ENCODE results near the gene COTL1. TPM values are rescaled to one million over a fixed set of nuclear protein-coding genes. Genes with fewer than 3 reads are reported as not detected.

COTL1 gene
- total RNA-seq, 1 donor from 2014 or later: 107 TPM

DNA sequence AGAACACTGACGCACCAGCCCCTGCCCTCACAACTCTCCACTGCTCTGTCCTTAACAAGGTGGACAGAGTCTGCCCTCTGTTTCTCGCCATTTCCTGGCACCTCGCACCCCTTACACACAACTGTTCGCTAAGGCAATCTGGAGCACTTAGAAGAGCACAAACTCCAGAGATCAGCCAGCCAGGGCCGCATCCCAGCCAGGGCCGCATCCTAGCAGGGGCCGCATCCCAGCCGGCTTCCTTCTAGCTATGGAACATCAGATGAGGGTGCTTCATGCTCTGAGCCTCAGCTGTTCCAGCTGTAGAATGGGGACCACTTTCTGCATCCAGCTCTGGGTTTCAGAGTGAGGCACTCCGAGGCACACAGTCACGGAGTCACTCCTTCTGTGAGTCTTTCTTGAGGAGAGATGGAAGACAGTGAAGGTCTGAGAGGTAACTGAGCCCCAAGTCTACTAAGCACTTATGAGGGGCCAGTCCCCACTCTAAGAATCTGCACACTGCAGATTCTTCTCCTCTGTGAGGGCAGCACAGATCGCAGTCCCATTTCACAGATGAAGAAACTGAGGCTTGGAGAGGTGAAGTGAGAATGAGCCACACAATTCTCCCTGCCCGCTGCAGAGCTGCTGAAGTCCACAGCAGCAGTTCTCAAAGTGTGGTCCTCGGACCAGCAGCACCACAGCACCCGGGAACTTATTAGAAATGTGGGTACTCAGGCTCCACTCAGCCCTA, 20.9 kb downstream of the COTL1 start:
- DNase-seq (ENCODE audit: low read depth in 2 of 2): no peak

DNA sequence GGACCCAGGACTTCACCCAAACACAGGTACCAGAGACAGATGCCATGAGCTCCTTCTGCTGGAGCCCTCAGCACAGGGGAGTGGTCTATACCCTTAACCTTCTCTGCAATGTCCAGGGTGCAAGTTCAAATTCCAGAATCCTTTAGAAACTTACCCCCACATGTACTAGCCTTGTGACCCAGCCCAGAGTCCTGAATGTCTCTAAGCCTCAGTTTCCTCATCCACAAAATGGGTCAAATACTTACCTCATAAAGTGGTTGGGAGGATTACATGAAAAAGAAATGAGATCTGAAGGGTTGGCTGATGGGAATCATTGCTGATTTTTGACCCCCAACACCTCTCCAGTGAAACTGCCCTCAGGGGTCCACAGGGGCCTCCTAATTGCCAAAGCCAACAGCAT, 21.7 kb downstream of the COTL1 start:
- no peak for DNase-seq (ENCODE audit: low read depth in 2 of 2)

DNA sequence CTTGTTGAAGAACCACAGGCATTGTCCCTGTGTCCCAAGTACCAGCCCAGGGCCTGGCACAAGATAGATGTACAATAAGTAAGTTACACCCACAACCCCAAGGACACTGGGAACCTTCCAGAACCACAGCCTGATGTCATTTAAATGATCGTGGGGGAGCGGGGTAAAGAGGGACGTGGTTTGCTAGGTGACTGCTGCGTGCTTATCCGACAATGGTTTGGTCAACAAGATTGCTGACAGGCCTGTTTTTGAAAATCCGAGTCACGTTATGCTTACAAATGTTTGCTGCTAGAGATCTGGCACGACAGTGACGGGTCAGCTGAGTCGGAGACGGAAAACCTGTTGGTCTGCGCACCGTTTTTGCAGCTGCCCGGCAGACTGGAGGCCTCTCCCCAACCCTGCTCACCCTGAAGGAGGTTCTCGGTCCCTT, 22.8 kb downstream of the COTL1 start:
- peak in 1 of 2 donors; percentile 57 for DNase-seq (ENCODE audit: low read depth in 2 of 2)

DNA sequence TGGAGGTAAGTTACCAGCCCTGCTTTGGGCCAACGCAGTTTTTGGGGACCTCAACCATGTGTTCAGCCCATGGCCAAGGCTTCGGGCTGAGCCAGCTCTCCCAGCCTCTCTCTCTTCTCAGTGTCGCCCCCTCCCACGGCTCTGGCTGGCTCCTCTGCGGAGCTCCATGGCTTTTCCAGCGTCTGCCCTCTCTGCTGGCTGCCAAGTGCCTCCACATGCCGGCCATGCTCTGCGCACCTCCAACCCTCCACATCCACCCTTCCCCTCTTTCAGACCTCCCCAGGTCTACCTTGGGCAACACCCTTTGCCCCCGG, 23.2 kb downstream of the COTL1 start:
- DNase-seq (ENCODE audit: low read depth in 2 of 2): no peak

DNA sequence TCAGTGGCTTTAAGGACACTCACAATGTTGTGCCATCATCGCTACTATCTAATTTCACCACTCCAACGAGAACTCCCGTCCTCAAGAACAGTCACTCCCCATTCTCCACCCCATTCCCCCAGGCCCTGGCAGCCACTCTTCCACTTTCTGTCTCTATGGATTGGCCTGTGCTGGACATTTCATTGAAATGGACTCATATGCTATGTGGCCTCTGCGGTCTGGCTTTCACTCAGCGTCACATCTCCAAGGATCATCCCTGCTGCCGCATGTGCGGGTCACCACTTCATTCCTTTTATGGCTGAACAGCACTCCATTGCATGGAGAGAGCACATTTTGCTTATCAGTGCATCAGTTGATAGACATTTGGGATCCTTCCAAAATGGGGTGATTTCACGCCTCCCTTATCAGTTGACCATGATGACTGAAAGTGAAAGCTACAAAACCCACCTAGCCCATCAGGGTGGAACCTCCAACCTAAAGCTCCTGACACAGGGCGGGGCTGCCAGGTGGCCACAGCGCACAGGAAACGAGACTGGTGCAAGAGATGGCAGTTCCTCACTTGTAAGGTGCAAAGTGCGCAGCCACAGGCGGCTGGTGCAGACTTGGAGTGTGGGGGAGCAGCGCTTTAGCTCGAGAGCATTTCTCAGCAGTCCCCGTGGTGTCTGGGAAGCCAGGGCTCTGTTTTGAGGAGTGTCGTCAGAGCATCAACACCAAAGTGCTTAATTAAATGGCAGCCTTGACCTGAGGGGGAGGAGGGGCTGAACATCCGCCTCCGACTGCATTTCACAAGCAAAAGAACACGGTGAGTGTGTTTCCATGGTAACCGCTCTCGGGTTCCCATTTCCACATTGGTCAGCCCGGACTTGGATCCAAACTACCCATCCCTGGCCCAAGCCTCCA, 23.8 kb downstream of the COTL1 start:
- no peak for DNase-seq (ENCODE audit: low read depth in 2 of 2)

DNA sequence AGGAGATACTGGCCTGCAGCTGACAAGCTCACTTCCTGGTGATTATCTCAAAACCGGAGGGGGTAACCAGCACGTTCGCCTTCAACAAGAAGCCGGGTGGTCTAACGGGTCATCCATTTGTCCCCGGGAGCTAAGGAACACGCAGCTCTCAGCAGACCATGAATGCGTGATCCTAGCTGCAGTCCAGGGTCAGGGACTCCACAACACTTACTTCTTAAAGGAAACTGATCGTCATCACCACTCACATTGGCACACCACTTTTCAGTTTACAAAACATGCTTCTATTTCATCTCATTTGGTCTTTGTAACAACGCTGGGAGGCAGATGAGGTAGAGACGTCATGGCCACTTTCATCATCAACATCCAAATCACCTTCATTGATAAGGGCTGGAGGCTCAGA, 25.2 kb downstream of the COTL1 start:
- DNase-seq (ENCODE audit: low read depth in 2 of 2): no peak

DNA sequence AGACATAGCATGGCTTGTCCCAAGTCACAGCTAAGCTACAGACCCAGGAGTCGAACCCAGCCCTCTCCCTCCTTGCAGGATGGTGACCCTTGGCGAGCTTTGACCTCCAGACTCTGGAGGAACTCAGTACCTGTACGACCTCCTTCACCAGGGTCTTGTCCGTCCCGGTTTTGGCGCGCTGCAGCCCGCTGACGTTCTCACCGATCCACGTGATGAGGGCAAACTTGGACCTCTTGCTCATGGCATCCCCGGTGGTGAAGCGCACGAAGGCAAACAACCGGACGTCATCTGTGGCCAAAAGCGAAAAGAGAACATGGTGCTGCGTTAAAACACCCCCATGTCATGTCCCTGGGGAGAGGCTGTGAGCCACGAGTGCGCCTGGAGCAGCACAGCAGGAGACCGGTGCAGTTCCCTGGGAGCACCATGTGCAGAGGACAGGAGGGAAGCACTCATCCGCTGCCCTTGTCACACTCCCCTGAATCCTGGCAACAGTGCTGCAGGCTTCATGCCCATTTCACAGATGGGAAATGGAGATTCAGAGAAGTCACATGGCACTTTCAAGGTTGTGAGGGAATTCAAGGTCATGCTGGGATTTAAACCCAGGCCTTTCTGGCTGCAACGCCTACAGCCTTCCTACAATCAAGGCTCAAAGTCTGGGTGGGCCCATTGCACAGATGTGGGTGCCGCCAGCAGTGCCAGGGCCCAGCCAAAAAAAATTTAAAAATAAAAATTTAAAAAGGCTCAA, 27.7 kb downstream of the COTL1 start:
- DNase-seq (ENCODE audit: low read depth in 2 of 2): no peak

DNA sequence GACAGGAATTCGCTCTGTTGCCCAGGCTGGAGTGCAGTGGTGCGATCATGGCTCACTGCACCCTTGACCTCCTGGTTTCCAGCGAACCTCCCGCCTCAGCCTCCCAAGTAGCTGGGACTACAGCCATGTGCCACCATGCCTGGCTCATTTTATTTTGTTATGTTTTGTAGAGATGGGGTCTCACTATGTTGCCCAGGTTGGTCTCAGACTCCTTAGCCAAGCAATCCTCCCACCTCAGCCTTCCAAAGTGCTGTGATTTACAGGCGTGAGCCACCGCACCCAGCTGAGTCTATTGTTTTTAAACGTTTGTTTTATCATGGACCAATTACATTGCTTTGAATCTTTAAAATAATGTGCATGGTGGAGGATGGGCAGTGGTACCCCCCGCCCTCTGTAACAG, 28.9 kb downstream of the COTL1 start:
- DNase-seq (ENCODE audit: low read depth in 2 of 2): no peak

DNA sequence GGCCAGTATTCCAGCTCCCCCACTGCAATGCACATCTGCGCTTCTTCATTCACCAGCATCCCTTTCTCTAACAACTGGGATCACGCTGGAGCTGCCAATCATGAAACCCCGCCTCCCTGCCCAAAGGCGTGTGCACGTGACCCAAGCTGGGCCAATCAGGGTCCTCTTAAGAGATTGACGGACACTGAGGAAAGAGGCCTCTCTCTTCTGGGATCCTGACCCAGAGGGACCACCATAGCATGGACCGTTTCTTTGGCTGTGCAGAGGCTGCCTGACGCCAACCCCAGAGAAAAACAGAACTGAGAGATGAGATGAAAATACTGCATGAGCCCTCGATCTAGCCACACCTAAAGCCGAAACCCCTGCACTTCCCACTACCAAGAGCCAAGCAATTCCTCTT, 32.0 kb downstream of the COTL1 start:
- DNase-seq (ENCODE audit: low read depth in 2 of 2): peak in 1 of 2 donors; percentile 17

DNA sequence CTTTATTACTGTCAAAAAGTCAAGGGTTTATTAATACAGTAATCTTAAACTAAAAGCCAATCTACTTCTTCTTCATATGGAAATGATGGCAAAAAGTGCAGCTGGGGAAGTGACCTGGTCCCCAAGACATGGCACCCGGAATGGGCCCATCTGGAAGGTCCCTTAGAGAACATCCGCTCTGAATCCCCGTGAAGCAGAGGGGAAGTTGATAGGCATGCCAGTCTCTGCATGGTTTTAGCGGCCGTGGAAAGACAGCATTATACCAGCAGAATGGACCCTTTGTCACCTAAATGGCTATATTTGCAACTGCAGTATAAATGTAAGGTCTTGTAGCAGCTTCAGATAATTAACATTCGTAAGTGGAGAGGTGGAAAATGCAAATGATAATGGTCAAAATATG, 32.4 kb downstream of the COTL1 start:
- DNase-seq (ENCODE audit: low read depth in 2 of 2): no peak

DNA sequence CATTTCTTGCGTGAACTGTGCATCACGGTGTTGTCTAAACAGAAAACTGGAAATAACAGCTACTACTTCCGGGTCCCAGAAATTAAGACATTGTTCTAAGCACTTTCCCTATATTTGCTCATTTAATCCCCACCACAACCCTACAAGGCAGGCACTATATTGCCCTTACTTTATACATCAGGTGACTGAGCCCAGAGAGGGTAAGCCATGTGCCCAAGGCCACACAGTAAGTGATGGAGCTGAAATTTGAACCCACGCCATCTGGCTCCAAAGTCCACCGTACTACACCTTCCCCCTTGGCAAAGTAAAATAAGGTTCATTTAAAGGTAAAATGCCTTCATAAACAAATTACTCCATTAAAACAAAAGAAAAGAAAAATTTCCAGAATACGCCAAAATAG, 33.2 kb downstream of the COTL1 start:
- no peak for DNase-seq (ENCODE audit: low read depth in 2 of 2)

DNA sequence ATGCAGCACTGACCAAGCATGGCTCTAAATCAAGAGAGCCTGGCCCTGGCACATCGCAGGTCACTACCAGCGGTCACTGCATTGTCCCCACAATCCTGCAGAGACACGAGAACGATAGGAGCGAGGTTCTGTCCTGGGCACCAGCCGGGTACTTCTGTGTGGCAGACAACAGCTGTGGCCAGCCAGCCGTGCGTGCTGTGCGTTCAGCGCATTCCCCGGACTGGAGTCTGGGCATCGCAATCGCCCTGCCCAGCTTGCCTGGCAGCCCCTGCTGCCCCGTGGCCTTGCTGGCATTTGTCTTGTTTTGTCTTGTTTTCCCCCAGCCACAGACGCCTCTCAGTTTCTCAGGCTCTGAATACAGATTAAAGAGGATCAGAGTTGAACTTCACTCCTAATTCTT, 33.9 kb downstream of the COTL1 start:
- DNase-seq (ENCODE audit: low read depth in 2 of 2): no peak

DNA sequence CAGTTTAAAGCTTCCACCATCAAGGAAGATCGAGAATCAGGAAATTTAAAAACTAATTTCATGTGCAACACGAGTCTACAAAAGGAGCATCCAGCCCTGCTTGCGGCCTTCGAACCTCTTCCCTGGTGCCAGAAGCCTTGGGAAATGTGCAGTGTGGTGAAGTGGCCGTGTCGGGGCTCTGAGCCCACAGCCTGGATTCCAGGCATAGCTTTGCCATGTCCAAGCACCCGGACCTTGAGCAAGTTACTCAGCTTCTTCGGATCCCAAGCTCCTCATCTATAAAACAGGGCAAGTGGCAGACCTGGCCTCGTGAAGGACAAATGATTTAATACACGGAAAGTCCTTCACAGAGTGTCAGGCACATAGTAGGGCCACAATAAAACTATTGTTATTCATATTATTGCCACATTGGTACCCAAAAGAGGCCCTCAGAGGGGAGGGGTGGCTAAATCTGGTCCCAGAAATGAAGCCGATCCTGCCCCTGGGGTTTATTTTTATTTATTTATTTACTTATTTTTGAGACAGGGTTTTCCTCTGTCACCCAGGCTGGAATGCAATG, 34.8 kb downstream of the COTL1 start:
- no peak for DNase-seq (ENCODE audit: low read depth in 2 of 2)

DNA sequence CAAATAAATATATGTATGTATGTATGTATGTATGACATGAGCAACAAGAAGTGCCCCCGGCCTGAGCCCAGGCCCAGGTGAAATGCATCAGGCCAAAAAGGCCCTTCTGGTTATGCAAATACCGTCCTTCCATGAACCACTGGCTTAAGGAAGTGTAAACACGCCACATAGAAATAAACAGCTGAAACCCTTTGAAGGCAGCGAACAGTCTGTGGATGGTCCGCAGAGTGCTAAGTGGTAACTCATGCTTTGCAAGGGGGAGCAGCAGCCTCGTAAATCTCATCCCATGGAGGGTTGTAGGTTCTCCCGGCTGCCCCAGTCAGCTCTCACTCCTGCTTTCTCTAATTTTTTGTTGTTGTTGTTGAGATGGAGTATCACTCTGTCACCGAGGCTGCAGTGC, 36.7 kb downstream of the COTL1 start:
- DNase-seq (ENCODE audit: low read depth in 2 of 2): no peak

DNA sequence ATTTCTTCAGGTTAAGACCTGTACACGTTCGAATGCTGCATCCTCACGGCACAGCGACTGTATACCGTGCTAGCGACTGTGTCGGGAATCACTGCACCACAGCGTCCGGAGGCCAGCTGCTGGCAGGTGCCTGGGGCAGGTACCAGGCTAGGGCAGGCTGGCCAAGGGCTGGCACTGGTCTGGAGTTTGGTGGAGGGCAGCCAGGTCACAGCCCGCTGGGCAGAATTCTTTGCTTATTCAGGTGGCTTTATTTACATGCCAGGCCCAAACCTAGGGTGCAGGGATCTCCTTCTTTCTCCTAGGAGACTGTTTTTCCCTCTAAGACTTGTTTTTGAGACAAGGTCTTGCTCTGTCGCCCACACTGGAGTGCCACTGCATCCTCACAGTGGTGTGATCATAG, 37.9 kb downstream of the COTL1 start:
- DNase-seq (ENCODE audit: low read depth in 2 of 2): no peak

DNA sequence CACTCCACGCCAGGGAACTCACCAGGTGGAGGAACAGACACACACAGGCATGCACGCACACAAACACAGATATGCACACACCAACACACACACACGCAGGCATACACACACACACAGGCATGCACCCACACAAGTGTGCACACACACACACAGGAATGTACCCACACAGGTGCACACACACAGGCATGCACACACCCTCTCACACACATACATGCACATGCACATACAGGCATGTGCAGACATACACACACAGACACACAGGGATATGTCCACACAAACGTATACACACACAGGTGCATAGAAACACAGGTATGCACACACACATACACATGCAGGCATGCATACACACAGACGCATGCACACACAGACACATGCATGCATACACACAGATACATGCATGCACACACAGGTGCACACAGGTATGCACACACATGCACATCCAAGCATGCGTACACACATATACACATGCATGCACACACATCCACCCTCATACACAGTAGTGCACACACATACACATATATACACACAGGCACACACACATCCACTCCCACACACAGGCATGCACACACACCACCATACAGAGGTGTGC, 39.2 kb downstream of the COTL1 start:
- DNase-seq (ENCODE audit: low read depth in 2 of 2): no peak

DNA sequence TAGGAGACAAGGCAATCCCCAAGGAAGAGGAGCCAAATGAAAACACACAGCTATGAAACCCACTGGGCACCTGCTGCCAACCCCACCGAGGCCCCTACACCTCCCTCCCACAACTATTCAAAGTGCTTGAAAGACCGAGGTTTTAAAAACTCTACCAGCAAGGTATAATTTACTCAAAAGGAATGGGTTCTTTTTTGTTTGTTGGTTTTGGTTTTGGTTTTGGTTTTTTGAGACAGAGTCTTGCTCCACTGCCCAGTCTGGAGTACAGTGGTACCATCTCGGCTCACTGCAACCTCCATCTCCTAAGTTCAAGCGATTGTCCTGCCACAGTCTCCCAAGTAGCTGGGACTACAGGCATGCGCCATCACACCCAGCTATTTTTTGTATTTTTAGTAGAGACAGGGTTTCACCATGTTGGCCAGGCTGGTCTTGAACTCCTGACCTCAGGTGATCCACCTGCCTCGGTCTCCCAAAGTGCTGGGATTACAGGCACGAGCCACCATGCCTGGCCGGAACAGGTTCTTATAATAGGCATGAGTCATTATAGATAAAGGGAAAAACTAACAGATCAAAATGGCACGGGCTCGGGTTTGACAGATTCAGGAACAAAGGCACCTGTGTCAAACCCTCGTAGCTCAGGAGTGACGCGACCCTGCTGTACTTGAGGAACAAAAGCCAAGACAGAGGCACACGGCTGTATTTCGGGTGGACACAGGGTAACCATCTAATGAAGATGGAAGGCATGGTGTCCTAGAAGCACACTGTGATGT, 40.7 kb downstream of the COTL1 start:
- DNase-seq (ENCODE audit: low read depth in 2 of 2): no peak

DNA sequence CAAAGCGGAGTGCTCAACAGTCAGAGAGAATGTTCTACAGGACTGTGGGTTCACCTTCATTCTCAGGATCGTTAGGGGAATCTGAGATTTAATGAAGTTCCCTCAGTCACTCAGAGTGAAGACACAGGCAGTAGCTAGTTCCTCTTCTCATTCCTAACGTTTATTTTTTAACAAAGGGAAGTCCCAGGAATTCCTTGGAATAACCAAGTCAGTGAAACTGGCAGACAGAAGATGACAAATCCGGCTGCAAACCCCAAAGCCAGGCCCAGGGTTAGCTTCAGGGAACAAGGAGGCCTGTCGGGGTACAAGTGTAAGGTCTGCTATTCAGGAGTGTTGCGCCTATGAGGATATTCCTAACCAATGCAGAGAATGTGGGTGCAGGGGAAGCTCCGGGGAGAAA, 42.0 kb downstream of the COTL1 start:
- DNase-seq (ENCODE audit: low read depth in 2 of 2): no peak

DNA sequence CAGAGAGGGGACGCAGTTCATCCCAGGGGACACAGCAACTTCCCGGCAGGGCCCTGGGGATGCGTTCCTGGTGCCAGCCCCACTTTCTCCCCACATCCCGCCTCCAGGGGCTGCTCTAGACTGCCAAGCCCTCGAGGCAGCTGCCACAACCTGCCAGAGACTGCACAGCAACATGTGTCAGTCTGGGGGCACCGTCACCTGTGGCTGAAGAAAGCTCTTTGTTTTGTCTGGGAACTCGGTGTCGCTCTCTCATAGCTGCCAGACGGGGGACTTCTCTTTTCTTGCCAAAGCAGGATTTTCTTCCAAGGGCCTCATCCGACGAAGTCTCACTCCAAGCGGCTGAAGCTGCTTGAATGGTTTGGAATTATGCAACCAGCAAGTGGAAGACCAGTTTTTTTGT, 43.7 kb downstream of the COTL1 start:
- DNase-seq (ENCODE audit: low read depth in 2 of 2): no peak

DNA sequence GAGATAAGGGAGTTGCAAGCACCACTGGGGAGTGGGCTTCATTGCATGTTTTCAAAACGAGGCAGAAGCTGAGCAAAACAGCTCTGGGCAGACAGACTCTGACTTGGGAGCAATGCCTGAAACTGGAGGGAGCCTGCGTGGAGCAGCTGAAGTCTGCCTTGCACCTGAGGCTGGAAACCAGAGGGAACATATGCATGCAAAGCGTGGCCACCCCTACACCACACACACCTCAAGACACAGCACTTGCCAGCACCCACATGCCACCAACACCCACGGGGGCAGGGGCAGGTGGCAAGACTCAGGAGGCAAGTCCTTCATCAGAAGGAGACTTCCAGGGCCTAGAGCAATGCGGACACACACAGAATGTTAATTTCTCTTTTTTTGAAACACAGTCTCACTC, 45.8 kb downstream of the COTL1 start:
- no peak for DNase-seq (ENCODE audit: low read depth in 2 of 2)

DNA sequence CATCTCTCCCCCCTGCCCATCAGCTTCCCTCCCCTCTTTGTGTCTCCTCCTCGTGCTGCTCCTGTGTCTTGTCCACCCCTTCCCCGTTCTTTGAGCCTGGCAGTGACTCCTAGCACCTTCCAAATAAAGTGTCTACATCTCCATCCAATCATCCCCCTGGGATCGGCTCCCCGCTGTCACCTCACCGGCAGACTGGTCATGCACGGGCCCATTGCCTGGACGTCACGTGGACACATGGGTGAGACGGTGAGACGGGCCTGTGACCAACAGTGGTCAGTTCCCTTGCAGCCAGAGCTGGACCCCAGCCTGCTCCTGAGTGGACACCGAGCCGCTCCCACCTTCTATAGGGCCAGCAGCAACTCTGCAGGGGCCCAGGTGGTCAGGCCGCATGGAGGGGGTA, 46.4 kb downstream of the COTL1 start:
- no peak for DNase-seq (ENCODE audit: low read depth in 2 of 2)

Data from lung microvascular endothelial cell (primary cell).